GM21737 (cell line): ENCODE data around the gene LRTM1.

Source experiments
- ATAC-seq: cut with Tn5 transposase; IDR thresholded peaks from one replicate; pipeline ENCODE4 v1.9.1; 2021; ENCODE audit warnings: mild to moderate bottlenecking, moderate library complexity; ENCODE audit not compliant: unreplicated experiment

The LRTM1 gene

GRCh38 chr3:54928046-54928770 is at the start of gene LRTM1:
LRTM1 (minus strand) TSS chr3:54928059; CDS start chr3:54927911, 148 bp downstream.
- ATAC-seq, result no peak

DNA sequence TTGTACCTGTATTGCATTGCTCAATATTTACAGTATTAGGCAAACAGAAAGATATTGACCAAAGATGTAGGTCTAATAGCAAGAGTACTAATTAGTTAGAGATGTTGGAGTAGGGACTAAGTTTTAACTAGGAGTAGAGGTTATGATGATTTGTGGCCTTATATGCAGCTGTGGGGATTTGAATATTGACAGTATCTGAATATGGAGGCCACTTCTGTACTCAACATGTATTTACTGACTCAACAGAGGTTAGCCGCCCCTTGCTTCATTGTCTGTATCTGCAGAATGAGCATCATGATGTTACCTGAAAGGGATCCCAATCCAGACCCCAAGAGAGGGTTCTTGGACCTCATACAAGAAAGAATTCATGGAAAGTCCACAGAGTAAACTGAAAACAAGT is 49.6 kb upstream of the LRTM1 start:
- ATAC-seq, result no peak

GRCh38 chr3:54970895-54971294 is 43.0 kb upstream of the LRTM1 start:
- ATAC-seq, result no peak

DNA sequence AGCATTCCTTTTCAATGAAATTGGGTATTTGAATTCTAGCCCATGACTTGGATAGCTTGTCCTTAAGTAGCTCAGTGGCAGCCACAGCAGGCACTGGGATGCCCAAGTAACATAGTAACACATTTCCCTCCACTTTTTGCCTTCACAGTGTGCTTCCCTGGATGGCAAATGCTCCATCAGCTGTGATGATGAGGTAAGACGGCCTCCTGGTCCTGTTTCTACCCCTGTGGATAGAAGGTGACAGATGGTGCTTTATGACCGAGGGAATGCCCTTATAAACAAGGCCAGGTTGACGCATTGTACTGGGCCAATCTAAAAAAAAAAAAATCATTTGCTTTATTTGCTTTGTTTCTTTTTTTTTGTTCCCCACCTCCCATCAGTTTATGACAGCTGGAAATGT is 41.8 kb upstream of the LRTM1 start:
- ATAC-seq, result no peak

DNA sequence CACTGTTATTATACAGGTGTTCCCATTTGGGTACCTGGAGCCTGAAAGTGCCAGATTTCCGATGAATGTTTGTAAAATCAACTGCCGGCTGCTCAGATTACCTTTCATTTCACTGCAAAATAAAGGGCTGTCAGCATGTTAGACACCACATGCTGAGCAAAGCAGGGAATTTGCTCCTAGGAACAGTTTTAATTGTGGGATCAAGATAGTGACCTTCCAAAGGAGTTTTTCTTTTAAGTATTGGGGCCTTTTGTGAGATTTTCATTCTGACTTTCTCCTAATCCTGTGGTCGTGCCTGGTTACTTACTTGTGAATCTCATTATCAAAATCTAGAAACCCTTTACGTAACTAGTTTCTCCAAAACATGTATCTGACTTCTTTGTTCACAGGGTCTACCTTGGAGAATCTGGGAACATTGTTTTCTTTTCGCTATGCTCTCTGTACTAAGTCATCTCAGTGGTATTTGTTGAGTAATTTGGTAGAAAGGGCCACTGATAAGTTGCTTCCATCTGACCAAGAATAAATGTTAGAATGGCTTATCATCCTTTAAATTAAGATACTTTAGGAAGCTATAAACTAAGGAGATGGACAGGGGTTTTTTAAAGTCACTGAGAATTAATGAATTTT is 40.8 kb upstream of the LRTM1 start:
- ATAC-seq, result no peak

- ATAC-seq, result no peak
Measured at GRCh38 chr3:54967731-54968161, 39.9 kb upstream of the LRTM1 start.

DNA sequence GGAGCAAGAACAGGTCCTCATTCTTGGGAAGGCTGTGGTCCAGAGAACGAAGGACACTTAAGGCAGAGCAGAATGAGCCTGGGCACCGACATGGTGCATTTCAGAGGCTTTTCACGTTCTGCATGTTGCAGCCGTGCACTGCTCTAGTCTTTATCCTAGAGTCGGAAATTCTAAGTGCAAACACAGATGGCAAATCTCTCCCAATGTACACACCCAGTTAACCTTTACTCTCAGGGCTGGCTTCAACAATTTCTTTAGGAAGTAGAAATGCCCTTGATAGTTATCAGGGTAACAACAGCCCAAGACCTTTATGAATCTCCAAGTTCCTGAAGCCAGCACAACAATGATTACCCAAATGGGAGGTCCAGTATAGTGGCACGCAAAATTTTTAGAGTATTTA is 39.1 kb upstream of the LRTM1 start:
- ATAC-seq, result no peak

GRCh38 chr3:54965746-54966145 is 37.9 kb upstream of the LRTM1 start:
- no peak for ATAC-seq

DNA sequence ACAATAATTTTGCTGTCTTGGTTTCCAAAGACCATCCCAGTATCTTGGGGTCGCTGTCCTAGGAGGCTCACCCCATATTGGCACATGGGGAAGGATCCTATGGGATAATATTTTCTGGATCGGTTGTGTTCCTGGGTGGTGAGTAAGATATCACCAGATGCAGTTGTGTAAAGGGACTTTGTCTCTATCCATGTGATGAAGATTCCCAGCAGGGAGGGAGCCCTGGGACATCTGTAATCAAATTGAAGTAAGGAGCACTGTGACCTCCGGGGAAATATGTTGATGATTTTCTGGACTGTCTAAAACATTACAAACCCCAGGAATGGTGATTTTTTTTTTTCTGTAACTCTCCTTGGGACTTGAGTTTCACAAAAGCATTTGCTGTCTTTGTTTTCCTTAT is 36.2 kb upstream of the LRTM1 start:
- ATAC-seq, result no peak

- no peak for ATAC-seq
Measured at GRCh38 chr3:54963641-54964040, 35.8 kb upstream of the LRTM1 start.

- ATAC-seq, result no peak
Measured at GRCh38 chr3:54962200-54962599, 34.3 kb upstream of the LRTM1 start.

GRCh38 chr3:54960701-54961100 is 32.8 kb upstream of the LRTM1 start:
- ATAC-seq, result no peak

DNA sequence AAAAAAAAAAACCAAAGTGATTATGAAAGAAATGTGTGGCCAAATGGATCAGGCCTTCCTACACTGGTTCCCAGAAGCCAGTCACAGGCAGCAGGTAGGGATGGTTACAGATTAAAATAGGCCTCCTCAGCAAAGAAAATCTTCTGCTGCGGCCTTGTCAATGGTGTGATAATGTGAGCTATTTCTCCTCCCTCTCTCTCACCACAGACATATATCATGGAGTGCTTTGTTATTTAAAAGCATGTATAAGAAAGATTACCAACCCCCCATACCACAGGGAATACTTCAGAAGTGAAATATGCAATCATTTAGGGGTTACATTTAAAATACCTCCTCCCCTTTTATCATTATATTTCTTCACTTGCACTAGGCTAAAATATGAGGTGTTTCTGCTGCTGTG is 32.2 kb upstream of the LRTM1 start:
- no peak for ATAC-seq

- no peak for ATAC-seq
Measured at GRCh38 chr3:54957711-54958110, 29.9 kb upstream of the LRTM1 start.

- ATAC-seq, result no peak
Measured at GRCh38 chr3:54955941-54956340, 28.1 kb upstream of the LRTM1 start.

- no peak for ATAC-seq
Measured at GRCh38 chr3:54955496-54955895, 27.6 kb upstream of the LRTM1 start.

DNA sequence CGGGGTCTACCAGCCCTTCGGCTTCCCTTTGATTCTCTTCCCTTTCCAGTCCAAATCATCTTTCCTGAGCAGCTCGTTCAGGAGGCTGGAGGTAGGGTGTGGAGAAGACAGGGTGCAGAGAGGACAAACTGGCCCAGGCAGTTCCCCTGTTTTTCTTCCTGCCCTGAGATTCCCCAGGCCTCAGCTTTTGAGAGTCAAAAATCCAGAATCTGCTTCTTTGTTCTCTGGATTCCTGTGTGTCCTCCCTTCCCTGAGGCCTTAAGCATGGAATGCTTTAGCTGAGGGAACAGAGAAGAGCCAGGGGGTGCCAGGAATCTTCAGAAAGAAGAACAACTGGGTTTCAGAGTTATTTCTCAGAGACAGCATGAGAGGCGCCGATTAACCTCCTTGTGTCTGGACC is 26.7 kb upstream of the LRTM1 start:
- ATAC-seq, result no peak

DNA sequence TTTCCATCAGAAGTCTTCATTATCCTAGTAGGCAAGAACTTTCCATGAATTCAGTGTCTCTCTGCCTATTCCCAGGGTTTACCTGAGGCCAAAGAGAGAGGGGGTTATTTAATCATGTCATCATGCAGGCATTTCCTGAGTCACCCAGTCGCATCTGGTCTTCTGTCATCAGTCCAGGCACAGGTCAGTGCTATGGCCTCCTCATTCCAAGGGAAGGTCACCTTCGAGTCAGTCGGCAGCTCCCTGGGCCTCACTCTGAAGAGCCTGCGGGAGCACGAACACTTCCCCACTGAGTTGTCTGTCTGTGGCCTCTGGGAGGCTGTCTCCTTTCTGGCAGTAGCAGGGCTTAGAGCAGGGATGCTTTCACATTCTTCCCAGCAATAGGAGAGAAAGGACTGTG is 26.2 kb upstream of the LRTM1 start:
- no peak for ATAC-seq

- ATAC-seq, result no peak
Measured at GRCh38 chr3:54951405-54951804, 23.5 kb upstream of the LRTM1 start.

GRCh38 chr3:54950391-54951003 is 22.6 kb upstream of the LRTM1 start:
- no peak for ATAC-seq

DNA sequence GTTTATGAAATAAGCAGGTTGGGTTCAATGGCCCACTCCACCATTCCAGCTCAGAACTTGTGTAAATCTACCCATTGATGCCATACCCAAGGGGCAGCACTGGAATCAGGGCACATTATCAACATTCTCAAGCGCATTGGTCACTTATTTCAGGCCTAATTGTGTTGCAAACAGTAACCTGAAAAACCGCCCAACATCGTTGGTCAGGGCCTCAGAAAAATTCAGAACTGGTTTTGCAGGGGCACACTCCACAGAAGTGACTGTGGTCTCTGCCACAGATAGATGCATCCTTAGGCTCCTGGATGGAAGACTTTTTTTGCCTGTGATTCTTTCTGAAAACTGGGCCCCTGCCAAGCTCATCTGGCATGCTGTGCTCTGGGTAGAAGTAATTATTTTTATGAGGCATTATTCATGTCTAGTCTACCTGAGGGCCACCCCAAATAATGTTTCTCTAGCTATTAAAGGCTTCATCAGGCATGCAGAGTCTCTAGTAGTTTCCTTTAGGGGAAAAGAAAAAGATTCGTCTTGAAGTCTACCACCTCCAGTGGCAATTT is 21.7 kb upstream of the LRTM1 start:
- no peak for ATAC-seq
